Esophagus squamous epithelium (tissue), 4 donors: ENCODE measurements around the gene CHST10.

Experiments
- CTCF ChIP-seq, 6 experiments: fragments of 450-650 bp in 4 of 6; fragments of 200-600 bp in 2 of 6; sonication (generic) in 2 of 6; IDR thresholded peaks; one replicate each; pipeline ENCODE4 v1.5.1; 2016 to 2019; ENCODE audit warnings: antibody characterized with exemption in 6 of 6, mild to moderate bottlenecking in 4 of 6, moderate library complexity in 4 of 6
- POLR2A ChIP-seq, 4 donors: fragments of 450-650 bp; IDR thresholded peaks; one replicate each; pipeline ENCODE4 v1.6.1; 2017; ENCODE audit warnings: antibody characterized with exemption in 4 of 4, mild to moderate bottlenecking in 4 of 4, moderate library complexity in 3 of 4

- TF ChIP-seq CTCF (IDR thresholded peaks at IDR 0.05) (no peak), POLR2A (IDR thresholded peaks at IDR 0.05) (no peak)
Observed at GRCh38 chr2:100413571-100413970, 3.9 kb downstream of the CHST10 start.
